Measurements from ENCODE around the gene UBE2O.

- TF ChIP-seq CTCF (tag by site-specific recombination; IDR thresholded peaks at IDR 0.05): no peak
- no peak for TF ChIP-seq ZNF184 (tag by site-specific recombination; IDR thresholded peaks at IDR 0.05)
- TF ChIP-seq ZNF558 (tag by site-specific recombination; IDR thresholded peaks at IDR 0.05): no peak
Observed at GRCh38 chr17:76405607-76405966, 47.4 kb downstream of the UBE2O start.
